ENCODE data around the gene GRIK2. TPM values are rescaled to one million over a fixed set of nuclear protein-coding genes. Genes with fewer than 3 reads are reported as not detected.

GRIK2 gene
- total RNA-seq, 1 donor from 2014 or later: 1.8 TPM

GRCh38 chr6:101454106-101454676, 60.7 kb downstream of the GRIK2 start:
- no peak for DNase-seq (ENCODE audit: low spot score)

- DNase-seq (ENCODE audit: low spot score): no peak
Measured at GRCh38 chr6:101458336-101458735, 64.8 kb downstream of the GRIK2 start.

GRCh38 chr6:101458826-101459225, 65.3 kb downstream of the GRIK2 start:
- no peak for DNase-seq (ENCODE audit: low spot score)

GRCh38 chr6:101462576-101462975, 69.1 kb downstream of the GRIK2 start:
- DNase-seq (ENCODE audit: low spot score): no peak

- DNase-seq (ENCODE audit: low spot score): no peak
Measured at GRCh38 chr6:101465863-101466262, 72.4 kb downstream of the GRIK2 start.

- DNase-seq (ENCODE audit: low spot score): no peak
Measured at GRCh38 chr6:101477436-101477835, 83.9 kb downstream of the GRIK2 start.

- no peak for DNase-seq (ENCODE audit: low spot score)
Measured at GRCh38 chr6:101478891-101479290, 85.4 kb downstream of the GRIK2 start.

GRCh38 chr6:101482606-101483005, 89.1 kb downstream of the GRIK2 start:
- DNase-seq (ENCODE audit: low spot score): no peak

GRCh38 chr6:101484781-101485180, 91.3 kb downstream of the GRIK2 start:
- no peak for DNase-seq (ENCODE audit: low spot score)

- DNase-seq (ENCODE audit: low spot score): no peak
Measured at GRCh38 chr6:101486124-101486523, 92.6 kb downstream of the GRIK2 start.

- no peak for DNase-seq (ENCODE audit: low spot score)
Measured at GRCh38 chr6:101486726-101487125, 93.2 kb downstream of the GRIK2 start.

- DNase-seq (ENCODE audit: low spot score): no peak
Measured at GRCh38 chr6:101489456-101489855, 95.9 kb downstream of the GRIK2 start.

- DNase-seq (ENCODE audit: low spot score): no peak
Measured at GRCh38 chr6:101490857-101491256, 97.3 kb downstream of the GRIK2 start.

GRCh38 chr6:101502818-101503217, 109.3 kb downstream of the GRIK2 start:
- DNase-seq (ENCODE audit: low spot score): no peak

- DNase-seq (ENCODE audit: low spot score): no peak
Measured at GRCh38 chr6:101509536-101509935, 116.0 kb downstream of the GRIK2 start.

- no peak for DNase-seq (ENCODE audit: low spot score)
Measured at GRCh38 chr6:101513181-101513580, 119.7 kb downstream of the GRIK2 start.

GRCh38 chr6:101516578-101516977, 123.1 kb downstream of the GRIK2 start:
- no peak for DNase-seq (ENCODE audit: low spot score)

GRCh38 chr6:101517632-101518031, 124.1 kb downstream of the GRIK2 start:
- DNase-seq (ENCODE audit: low spot score): no peak

- DNase-seq (ENCODE audit: low spot score): no peak
Measured at GRCh38 chr6:101522254-101522653, 128.7 kb downstream of the GRIK2 start.

- DNase-seq (ENCODE audit: low spot score): no peak
Measured at GRCh38 chr6:101527467-101527866, 134.0 kb downstream of the GRIK2 start.

GRCh38 chr6:101528801-101529200, 135.3 kb downstream of the GRIK2 start:
- DNase-seq (ENCODE audit: low spot score): no peak

GRCh38 chr6:101531538-101531937, 138.0 kb downstream of the GRIK2 start:
- DNase-seq (ENCODE audit: low spot score): no peak

GRCh38 chr6:101534386-101534785, 140.9 kb downstream of the GRIK2 start:
- DNase-seq (ENCODE audit: low spot score): no peak

- no peak for DNase-seq (ENCODE audit: low spot score)
Measured at GRCh38 chr6:101534821-101535220, 141.3 kb downstream of the GRIK2 start.

Data from ureter (tissue), 1 donor.